ENCODE data around the gene FAN1.

FAN1 gene

GRCh38 chr15:30921106-30921505 is 17.4 kb downstream of the FAN1 start:
- no peak for DNase-seq (ENCODE audit: low read depth in 2 of 2)

- DNase-seq (ENCODE audit: low read depth in 2 of 2) = no peak
Measured at GRCh38 chr15:30921781-30922479, 18.2 kb downstream of the FAN1 start.

- no peak for DNase-seq (ENCODE audit: low read depth in 2 of 2)
Measured at GRCh38 chr15:30922480-30923311, 19.0 kb downstream of the FAN1 start.

GRCh38 chr15:30923429-30923828 is 19.7 kb downstream of the FAN1 start:
- DNase-seq (ENCODE audit: low read depth in 2 of 2) = no peak

GRCh38 chr15:30924353-30924752 is 20.6 kb downstream of the FAN1 start:
- DNase-seq (ENCODE audit: low read depth in 2 of 2) = no peak

- no peak for DNase-seq (ENCODE audit: low read depth in 2 of 2)
Measured at GRCh38 chr15:30925686-30926085, 22.0 kb downstream of the FAN1 start.

GRCh38 chr15:30926161-30926560 is 22.4 kb downstream of the FAN1 start:
- no peak for DNase-seq (ENCODE audit: low read depth in 2 of 2)

GRCh38 chr15:30927148-30927761 is 23.5 kb downstream of the FAN1 start:
- DNase-seq (ENCODE audit: low read depth in 2 of 2) = no peak

- no peak for DNase-seq (ENCODE audit: low read depth in 2 of 2)
Measured at GRCh38 chr15:30928076-30928475, 24.4 kb downstream of the FAN1 start.

GRCh38 chr15:30929064-30929669 is 25.5 kb downstream of the FAN1 start:
- no peak for DNase-seq (ENCODE audit: low read depth in 2 of 2)

- DNase-seq (ENCODE audit: low read depth in 2 of 2) = no peak
Measured at GRCh38 chr15:30929982-30930381, 26.3 kb downstream of the FAN1 start.

GRCh38 chr15:30930422-30930821 is 26.7 kb downstream of the FAN1 start:
- DNase-seq (ENCODE audit: low read depth in 2 of 2) = no peak

GRCh38 chr15:30933293-30933692 is 29.6 kb downstream of the FAN1 start:
- DNase-seq (ENCODE audit: low read depth in 2 of 2) = no peak

- no peak for DNase-seq (ENCODE audit: low read depth in 2 of 2)
Measured at GRCh38 chr15:30939161-30939560, 35.4 kb downstream of the FAN1 start.

- DNase-seq (ENCODE audit: low read depth in 2 of 2) = no peak
Measured at GRCh38 chr15:30940359-30940758, 36.6 kb downstream of the FAN1 start.

GRCh38 chr15:30941520-30941919 is 37.8 kb downstream of the FAN1 start:
- DNase-seq (ENCODE audit: low read depth in 2 of 2) = no peak

GRCh38 chr15:30943654-30944335 is 40.1 kb downstream of the FAN1 start:
- DNase-seq (ENCODE audit: low read depth in 2 of 2) = no peak

- DNase-seq (ENCODE audit: low read depth in 2 of 2) = no peak
Measured at GRCh38 chr15:30953183-30953582, 49.5 kb downstream of the FAN1 start.

- no peak for DNase-seq (ENCODE audit: low read depth in 2 of 2)
Measured at GRCh38 chr15:30953731-30954378, 50.1 kb downstream of the FAN1 start.

GRCh38 chr15:30954674-30955073 is 51.0 kb downstream of the FAN1 start:
- DNase-seq (ENCODE audit: low read depth in 2 of 2) = no peak
